Fibroblast of peridontal ligament (primary cell): ENCODE measurements around the gene FAM229B.
A peak's percentile ranks its signal among the peaks of the same experiment; 100 is the strongest.
"Not testable (repeated sequence)": the region's sequence is repeated elsewhere in the genome, so short reads cannot be mapped to it uniquely, and the experiment has no call there.

Experiments
- DNase-seq: peaks from one replicate; pipeline ENCODE4 v3.0.0-alpha.2; 2010; ENCODE audit errors: extremely low read depth

The FAM229B gene

GRCh38 chr6:112065426-112065986 is 21.9 kb upstream of the FAM229B start:
- DNase-seq: peak; percentile 20

GRCh38 chr6:112066606-112067005 is 20.8 kb upstream of the FAM229B start:
- no peak for DNase-seq

GRCh38 chr6:112081569-112081968 is 5.8 kb upstream of the FAM229B start:
- no peak for DNase-seq

- no peak for DNase-seq
Observed at GRCh38 chr6:112085286-112086065, 1.9 kb upstream of the FAM229B start.

- peak; percentile 74 for DNase-seq
Observed at GRCh38 chr6:112086744-112087135, 651 bp upstream of the FAM229B start.

GRCh38 chr6:112087916-112088315 is 525 bp downstream of the FAM229B start:
- DNase-seq: no peak

GRCh38 chr6:112096901-112097300 is 9.5 kb downstream of the FAM229B start:
- no peak for DNase-seq

- no peak for DNase-seq
Observed at GRCh38 chr6:112100561-112100960, 13.2 kb downstream of the FAM229B start.

GRCh38 chr6:112106026-112106425 is 18.6 kb downstream of the FAM229B start:
- DNase-seq: not testable (repeated sequence)

GRCh38 chr6:112106562-112106961 is 19.2 kb downstream of the FAM229B start:
- no peak for DNase-seq

- DNase-seq: no peak
Observed at GRCh38 chr6:112109262-112109661, 21.9 kb downstream of the FAM229B start.

- no peak for DNase-seq
Observed at GRCh38 chr6:112113431-112113830, 26.0 kb downstream of the FAM229B start.

- no peak for DNase-seq
Observed at GRCh38 chr6:112113918-112114317, 26.5 kb downstream of the FAM229B start.

- no peak for DNase-seq
Observed at GRCh38 chr6:112114577-112115223, 27.3 kb downstream of the FAM229B start.

GRCh38 chr6:112116221-112116620 is 28.8 kb downstream of the FAM229B start:
- no peak for DNase-seq

GRCh38 chr6:112117554-112117953 is 30.2 kb downstream of the FAM229B start:
- no peak for DNase-seq

GRCh38 chr6:112118034-112118433 is 30.6 kb downstream of the FAM229B start:
- no peak for DNase-seq

GRCh38 chr6:112122756-112123155 is 35.4 kb downstream of the FAM229B start:
- no peak for DNase-seq

- DNase-seq: no peak
Observed at GRCh38 chr6:112123982-112124381, 36.6 kb downstream of the FAM229B start.

GRCh38 chr6:112128208-112128607 is 40.8 kb downstream of the FAM229B start:
- DNase-seq: no peak

GRCh38 chr6:112130878-112131277 is 43.5 kb downstream of the FAM229B start:
- DNase-seq: no peak

- DNase-seq: no peak
Observed at GRCh38 chr6:112139052-112139451, 51.7 kb downstream of the FAM229B start.

- no peak for DNase-seq
Observed at GRCh38 chr6:112141707-112142106, 54.3 kb downstream of the FAM229B start.
